ENCODE data around the gene ESYT2.

Gene ESYT2

DNA sequence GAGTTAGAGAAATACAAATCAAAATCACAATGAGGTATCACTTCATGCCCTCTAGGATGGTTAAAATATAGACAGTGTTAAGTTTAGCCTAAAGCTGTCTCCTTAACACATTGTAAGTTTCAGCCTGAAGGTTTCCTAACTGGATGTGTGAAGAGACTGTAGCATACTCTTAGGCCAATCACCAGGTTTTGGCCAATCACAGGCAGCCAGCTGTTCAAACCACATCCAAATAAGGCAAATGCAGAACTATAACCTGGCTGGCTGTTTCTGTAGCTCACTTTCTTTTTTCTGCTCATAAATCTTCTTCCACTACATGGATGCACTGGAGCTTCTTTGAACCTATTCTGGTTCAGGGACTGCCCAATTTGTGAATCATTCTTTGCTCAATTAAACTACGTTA lies 19.7 kb downstream of the ESYT2 start:
- no peak overlapping the region for H3K4me3 ChIP-seq (ENCODE audit: control insufficient read depth, low read depth, low read length)
- DNase-seq (ENCODE audit: low read depth), result no peak
- TF ChIP-seq, protein P1, sequence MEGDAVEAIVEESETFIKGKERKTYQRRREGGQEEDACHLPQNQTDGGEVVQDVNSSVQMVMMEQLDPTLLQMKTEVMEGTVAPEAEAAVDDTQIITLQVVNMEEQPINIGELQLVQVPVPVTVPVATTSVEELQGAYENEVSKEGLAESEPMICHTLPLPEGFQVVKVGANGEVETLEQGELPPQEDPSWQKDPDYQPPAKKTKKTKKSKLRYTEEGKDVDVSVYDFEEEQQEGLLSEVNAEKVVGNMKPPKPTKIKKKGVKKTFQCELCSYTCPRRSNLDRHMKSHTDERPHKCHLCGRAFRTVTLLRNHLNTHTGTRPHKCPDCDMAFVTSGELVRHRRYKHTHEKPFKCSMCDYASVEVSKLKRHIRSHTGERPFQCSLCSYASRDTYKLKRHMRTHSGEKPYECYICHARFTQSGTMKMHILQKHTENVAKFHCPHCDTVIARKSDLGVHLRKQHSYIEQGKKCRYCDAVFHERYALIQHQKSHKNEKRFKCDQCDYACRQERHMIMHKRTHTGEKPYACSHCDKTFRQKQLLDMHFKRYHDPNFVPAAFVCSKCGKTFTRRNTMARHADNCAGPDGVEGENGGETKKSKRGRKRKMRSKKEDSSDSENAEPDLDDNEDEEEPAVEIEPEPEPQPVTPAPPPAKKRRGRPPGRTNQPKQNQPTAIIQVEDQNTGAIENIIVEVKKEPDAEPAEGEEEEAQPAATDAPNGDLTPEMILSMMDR (conservative IDR thresholded peaks at IDR 0.05; ENCODE audit: control insufficient read depth, insufficient read depth, low read depth, low read length), result no peak

DNA sequence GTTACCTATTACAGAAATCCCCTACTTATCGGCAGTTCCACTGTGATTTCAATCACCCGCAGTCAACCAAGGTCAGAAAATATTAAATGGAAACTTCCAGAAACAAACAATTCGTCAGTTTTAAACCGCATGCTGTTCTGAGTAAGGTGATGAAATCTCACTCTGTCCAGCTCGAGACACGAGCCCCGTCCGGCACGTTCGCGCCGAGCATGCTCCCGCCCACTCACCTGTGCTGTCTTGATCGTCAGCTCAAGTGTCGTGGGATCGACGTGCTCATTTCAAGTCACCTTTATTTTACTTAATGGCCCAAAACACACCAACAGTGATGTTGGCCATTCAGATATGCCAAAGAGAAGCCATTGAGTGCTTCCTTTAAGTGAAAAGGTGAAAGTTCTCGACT lies 21.2 kb downstream of the ESYT2 start:
- TF ChIP-seq, protein P1 (conservative IDR thresholded peaks at IDR 0.05; ENCODE audit: control insufficient read depth, insufficient read depth, low read depth, low read length), result no peak

DNA sequence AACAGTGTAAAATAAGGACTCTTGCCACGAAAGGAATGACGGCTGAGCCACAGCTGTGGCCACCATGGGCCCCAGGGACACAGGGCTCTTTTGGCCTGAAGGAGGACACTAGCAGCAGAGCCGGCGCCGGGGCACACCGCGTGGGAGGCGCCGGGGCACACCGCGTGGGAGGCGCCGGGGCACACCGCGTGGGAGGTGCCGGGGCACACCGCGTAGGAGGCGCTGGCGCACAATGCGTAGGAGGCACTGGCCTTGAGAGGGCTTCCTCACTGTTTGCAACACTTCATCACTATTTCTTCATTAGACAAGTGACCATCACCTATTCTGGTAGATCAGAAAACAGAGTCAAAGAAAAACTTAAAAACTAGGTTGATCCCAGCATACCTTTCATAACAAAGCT lies 23.4 kb downstream of the ESYT2 start:
- no peak overlapping the region for H3K4me3 ChIP-seq (ENCODE audit: control insufficient read depth, low read depth, low read length)
- TF ChIP-seq, protein P1 (conservative IDR thresholded peaks at IDR 0.05; ENCODE audit: control insufficient read depth, insufficient read depth, low read depth, low read length), result no peak
- no peak for DNase-seq (ENCODE audit: low read depth)

More for the DNA sequence above, 21.2 kb downstream of the ESYT2 start:
- DNase-seq (ENCODE audit: low read depth), result no peak
- no peak overlapping the region for H3K4me3 ChIP-seq (ENCODE audit: control insufficient read depth, low read depth, low read length)

DNA sequence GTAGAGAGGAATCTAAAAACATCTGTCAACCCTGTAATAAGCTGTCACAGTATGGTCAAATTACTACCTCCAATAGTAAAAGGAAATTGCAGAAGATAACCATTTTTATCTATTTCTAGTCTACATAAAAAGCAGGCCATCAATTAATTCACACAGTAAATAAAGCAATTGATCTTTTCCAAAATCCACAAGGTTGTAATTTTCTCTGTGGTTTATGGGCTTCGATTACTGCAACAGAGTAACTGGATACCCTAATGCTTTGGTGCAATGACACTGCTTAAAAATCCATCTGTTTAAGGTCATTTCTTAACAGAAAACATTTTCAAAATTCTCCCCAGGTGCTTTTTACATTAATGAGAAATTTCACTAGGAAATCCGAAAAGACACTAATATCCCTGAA lies 23.9 kb downstream of the ESYT2 start:
- TF ChIP-seq, protein P1 (conservative IDR thresholded peaks at IDR 0.05; ENCODE audit: control insufficient read depth, insufficient read depth, low read depth, low read length), result no peak
- no peak for DNase-seq (ENCODE audit: low read depth)
- H3K4me3 ChIP-seq (ENCODE audit: control insufficient read depth, low read depth, low read length), result no peak overlapping the region

DNA sequence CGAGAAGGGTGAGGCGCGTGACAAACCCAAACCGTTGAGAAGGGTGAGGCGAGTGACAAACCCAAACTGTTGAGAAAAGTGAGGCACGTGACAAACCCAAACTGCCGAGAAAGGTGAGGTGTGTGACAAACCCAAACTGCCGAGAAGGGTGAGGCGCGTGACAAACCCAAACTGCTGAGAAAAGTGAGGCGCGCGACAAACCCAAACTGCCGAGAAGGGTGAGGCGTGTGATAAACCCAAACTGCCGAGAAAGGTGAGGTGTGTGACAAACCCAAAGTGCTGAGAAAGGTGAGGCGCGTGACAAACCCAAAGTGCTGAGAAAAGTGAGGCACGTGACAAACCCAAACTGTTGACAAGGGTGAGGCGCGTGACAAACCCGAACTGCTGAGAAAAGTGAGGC lies 25.0 kb downstream of the ESYT2 start:
- TF ChIP-seq, protein P1 (conservative IDR thresholded peaks at IDR 0.05; ENCODE audit: control insufficient read depth, insufficient read depth, low read depth, low read length), result no peak
- DNase-seq (ENCODE audit: low read depth), result no peak
- no peak overlapping the region for H3K4me3 ChIP-seq (ENCODE audit: control insufficient read depth, low read depth, low read length)

DNA sequence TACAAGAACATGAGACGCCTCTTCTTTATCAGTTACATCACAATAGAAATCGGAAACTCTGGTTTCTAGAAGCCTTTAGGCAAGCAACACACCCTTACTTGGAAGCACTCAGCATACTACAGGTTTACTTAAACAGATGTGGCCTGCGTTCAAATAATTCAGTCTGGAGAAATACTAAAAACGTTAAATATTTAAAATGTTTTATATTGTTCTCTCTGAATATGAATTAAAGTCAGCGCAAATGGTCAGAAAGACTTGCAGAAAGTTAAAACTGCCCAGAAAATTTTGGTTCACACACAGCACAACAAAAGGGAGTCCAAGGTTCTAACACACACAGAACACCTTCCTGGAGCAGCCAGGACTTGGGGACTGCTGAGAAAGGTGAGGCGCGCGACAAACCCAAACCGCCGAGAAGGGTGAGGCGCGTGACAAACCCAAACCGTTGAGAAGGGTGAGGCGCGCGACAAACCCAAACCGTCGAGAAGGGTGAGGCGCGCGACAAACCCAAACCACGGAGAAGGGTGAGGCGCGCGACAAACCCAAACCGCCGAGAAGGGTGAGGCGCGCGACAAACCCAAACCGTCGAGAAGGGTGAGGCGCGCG lies 25.8 kb downstream of the ESYT2 start:
- DNase-seq (ENCODE audit: low read depth), result no peak
- TF ChIP-seq, protein P1 (conservative IDR thresholded peaks at IDR 0.05; ENCODE audit: control insufficient read depth, insufficient read depth, low read depth, low read length), result no peak
- no peak overlapping the region for H3K4me3 ChIP-seq (ENCODE audit: control insufficient read depth, low read depth, low read length)
